Stimulated activated naive CD4-positive, alpha-beta T cell treated with Interleukin-2 at 50 U/mL for 16 hours (primary cell): Measurements from ENCODE around the gene RASA1.
"Not testable (repeated sequence)": the region's sequence is repeated elsewhere in the genome, so short reads cannot be mapped to it uniquely, and the experiment has no call there.

Experiments used
- DNase-seq: peaks from one replicate; lab custom pipeline; 2025; lab: John Stamatoyannopoulos, UW

The RASA1 gene

GRCh38 chr5:87282269-87282668 is 14.6 kb downstream of the RASA1 start:
- DNase-seq, result no peak

GRCh38 chr5:87287266-87287665 is 19.6 kb downstream of the RASA1 start:
- not testable (repeated sequence) for DNase-seq

DNA sequence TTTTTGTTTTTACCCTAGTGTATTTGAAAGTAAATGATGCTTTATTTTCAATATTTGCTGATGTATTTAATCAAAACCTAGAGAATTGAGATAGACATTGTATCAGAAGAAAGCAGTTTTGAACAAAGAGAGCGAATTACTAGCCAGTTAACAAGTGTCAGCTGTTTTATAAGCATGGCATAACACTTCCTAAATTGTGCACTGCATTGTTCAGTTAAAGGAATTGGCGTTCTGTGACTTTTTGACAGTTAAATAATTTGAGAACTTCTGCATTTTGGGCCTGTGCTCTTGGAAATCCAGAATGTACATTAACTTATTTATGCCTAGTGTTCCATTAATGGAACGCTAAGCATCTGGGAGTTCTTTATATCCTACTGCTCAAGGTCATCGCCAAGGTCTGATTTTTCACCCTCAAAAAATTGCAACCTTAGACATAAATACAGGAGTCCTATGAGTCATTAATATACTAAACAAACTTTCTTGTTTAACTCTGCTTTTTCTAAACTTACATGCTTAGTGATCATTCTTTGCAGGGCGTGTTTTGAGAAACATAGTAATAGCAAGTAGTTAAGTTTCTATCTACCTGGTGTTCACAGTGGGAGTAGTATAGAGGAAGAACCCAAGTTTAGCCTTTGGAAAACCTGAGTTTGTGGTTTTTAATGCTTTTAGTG is 31.1 kb downstream of the RASA1 start:
- no peak for DNase-seq

- no peak for DNase-seq
Observed at GRCh38 chr5:87300176-87300575, 32.5 kb downstream of the RASA1 start.

DNA sequence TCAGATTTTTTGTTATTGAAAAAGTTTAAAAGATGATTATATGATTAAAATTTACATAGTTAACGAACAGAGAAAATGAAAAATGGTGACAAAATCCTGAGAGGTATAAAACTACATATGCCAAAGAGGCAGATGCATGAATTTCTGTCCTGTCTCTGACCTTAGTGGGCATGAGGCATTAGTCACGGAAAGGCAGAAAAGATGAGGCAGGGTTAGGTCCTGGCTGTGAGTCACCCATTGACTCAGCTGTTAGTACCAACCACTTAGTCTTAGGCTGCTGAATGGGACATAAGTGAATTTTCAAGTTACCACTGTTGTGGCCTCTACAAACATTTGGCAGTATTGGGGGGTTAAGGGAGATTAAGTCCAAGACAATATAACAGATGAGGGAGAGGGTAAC is 33.1 kb downstream of the RASA1 start:
- peak; percentile 49 for DNase-seq

GRCh38 chr5:87302061-87302460 is 34.4 kb downstream of the RASA1 start:
- no peak for DNase-seq

- DNase-seq, result no peak
Observed at GRCh38 chr5:87303324-87303723, 35.6 kb downstream of the RASA1 start.

GRCh38 chr5:87306090-87306489 is 38.4 kb downstream of the RASA1 start:
- not testable (repeated sequence) for DNase-seq

- DNase-seq, result no peak
Observed at GRCh38 chr5:87307796-87308423, 40.2 kb downstream of the RASA1 start.

GRCh38 chr5:87311405-87312279 is 44.0 kb downstream of the RASA1 start:
- DNase-seq, result no peak

- DNase-seq, result no peak
Observed at GRCh38 chr5:87313216-87313615, 45.5 kb downstream of the RASA1 start.

- DNase-seq, result no peak
Observed at GRCh38 chr5:87319469-87319868, 51.8 kb downstream of the RASA1 start.

DNA sequence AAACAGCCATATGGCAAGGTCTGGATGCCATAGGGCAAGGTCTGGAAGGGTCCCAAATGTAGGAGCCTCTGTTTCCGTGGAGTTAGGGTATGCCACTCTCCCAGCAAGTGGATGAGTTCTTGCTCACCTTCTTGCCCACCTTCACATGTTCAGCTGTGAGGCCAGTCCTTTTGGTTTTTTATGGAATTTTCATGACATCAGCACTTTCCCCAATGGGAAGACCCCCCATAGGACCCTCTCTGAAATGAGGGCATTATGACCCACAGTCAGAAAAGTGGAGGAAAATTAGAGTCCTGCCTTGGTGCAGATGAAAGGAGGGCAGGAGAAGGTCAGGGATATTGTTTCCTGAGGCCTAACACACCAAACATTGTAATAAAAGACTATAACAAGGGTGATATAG is 53.9 kb downstream of the RASA1 start:
- no peak for DNase-seq

- no peak for DNase-seq
Observed at GRCh38 chr5:87322381-87322780, 54.7 kb downstream of the RASA1 start.

DNA sequence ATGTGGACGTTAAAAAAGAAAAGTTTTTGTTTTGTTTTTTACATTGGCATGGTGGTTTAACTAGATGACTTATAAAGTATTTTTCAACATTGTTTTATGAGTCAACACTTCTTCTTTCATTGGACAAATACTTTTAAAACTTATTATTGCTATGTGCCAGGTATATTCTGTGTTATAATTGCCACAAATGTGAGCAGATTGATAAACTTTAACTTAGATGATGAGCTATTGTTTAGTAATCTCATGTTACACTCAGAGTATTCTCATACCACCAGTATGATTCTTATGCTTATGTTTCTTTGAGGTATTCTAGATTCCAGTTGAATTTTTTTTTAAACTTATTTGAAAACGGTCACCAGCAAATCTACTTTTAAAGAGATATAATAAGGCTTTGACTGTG is 60.3 kb downstream of the RASA1 start:
- DNase-seq, result no peak

GRCh38 chr5:87329114-87329513 is 61.4 kb downstream of the RASA1 start:
- DNase-seq, result no peak

DNA sequence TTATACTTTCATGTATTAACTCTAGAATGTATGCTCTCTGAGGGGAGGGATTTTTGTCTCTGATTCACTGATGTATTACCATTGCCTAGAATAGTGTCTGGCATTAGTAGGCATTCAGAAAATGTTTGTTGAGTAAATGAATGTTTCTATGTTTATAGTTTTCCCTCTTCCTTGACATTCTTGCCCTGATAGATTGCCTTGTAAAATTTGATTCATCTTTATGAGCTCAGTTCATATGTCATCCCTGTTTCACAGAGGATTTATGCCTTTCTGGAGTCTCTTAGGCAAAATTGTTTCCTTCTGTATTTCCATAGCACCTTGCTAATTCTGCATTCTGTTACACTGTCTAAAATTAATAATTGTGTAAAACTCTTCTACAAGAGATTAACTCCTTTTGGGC is 72.3 kb downstream of the RASA1 start:
- no peak for DNase-seq

DNA sequence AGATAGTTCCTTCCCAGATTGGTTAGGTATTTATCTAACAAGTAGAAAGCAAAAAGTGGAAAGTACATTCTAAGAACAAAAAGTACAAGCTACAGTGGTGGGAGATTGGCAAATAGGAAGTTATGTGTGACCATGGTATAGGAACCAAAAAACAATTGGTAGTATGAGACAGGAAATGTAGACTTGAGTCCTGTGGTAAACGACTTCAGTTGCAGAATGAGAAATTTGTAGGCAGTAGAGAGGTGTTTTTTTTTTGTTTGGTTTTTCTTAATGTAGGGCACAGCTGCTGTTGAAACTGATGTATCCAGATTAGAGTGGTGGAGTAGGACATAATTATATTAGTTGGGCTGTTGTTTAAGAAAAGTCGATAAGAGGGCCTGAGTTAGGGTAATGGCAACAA is 73.0 kb downstream of the RASA1 start:
- DNase-seq, result no peak

DNA sequence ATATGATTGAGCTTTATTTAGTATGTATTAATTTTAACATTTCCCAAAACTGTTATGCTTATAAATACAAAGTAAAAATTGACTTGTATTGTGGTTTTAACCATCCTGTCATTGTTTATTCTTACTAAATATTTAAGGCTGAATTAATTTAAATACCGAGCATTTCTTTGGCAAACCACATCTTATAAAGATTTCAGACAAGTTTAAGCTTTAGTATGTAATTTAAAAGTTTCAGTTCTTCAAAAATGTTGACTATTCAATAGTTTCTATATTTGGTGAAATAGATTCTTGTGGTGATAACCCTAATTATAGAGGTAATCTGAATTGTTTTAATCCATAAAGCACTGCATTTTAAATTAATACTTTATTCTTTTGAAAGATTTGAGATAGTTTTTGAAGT is 79.6 kb downstream of the RASA1 start:
- DNase-seq, result no peak

GRCh38 chr5:87347841-87348240 is 80.2 kb downstream of the RASA1 start:
- DNase-seq, result no peak

DNA sequence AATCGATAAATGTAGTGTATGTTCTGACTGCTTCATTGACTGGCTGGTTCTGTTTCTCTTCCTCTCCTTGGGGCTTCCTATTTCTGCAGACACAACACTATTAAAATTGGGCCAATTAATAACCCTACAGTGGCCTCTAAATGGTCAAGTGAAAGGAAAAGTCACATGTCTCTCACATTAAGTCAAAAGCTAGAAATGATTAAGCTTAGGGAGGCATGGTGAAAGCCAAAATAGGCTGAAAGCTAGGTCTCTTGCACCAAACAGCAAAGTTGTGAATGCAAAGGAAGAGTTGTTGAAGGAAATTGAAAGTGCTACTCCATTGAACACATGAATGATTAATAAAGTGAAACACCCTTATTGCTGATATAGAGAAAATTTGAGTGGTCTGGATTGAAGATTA is 86.8 kb downstream of the RASA1 start:
- DNase-seq, result no peak

- DNase-seq, result no peak
Observed at GRCh38 chr5:87359106-87359505, 91.4 kb downstream of the RASA1 start.

DNA sequence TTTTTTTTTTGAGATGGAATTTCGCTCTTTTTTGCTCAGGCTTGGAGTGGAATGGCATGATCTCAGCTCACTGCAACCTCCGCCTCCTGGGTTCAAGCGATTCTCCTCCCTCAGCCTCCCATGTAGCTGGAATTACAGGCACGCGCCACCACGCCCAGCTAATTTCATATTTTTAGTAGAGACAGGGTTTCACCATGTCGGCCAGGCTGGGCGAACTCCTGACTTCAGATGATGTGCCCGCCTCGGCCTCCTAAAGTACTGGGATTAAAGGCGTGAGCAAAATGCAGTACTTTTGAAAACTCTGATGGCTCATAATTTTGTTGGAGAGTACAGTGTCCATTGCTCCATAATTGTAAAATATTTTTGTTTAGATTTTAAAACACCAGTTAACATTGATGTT is 92.4 kb downstream of the RASA1 start:
- no peak for DNase-seq
